Measurements from ENCODE around the gene DGCR8. TPM values are rescaled to one million over a fixed set of nuclear protein-coding genes. Genes with fewer than 3 reads are reported as not detected.

Gene DGCR8
- total RNA-seq, 1 donor from 2014 or later: 35.9 TPM

DNA sequence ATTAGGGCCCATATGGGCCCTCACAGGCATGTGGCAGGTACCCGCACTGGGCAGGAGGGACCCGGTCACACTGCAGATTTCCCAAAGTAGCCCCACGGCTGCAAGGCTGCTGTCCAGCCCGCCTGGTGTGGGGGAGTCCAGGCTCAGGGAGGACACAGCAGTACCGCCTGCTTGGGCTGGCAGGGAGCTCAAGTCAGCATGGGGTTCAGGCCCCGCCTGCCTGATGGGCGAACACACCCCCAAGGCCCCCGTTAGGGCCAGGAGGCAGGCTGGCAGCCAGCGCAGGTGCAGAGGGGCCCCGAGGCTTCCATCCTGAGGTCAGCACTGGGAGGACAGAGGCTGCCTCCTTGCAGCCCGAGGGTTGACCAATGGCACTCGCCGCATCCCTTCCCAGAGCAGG lies 57.1 kb downstream of the DGCR8 start:
- DNase-seq (ENCODE audit: low read depth, low spot score): no peak

DNA sequence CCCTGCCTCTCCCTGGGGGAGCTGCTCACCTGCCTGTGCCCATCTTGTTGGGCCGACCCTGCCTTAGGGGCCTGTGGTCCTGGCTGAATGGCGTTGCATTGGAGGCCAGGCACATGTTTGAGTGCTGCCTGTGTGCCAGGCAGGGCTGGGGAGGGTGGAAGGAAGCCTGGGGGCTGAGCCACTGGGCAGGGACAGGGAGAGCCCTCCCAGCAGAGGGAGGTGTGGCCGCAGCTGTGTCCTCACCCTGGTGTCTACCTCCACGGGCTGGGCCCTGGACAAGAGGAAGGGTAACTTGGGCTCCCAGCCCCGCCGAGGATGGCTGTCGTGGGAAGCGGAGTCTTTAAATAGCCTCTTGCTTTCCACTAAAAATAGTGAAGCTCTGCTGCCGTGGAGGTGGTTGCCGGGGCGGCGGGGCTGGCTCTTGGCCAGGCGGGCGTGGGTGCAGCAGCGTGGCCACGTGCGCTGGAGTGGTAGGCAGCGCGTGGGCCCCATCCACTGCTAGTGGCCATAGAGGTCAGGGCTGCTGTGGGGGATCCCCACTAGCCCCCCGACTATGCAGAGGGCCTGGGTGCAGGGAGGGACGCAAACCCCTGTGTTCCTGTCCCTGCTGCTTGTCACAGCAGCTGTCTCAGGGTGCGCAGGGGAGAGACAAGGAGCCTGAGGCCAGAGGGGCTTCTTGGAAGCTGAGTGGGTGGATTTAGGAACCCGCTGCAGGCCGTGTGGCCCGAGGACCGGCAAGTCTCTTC lies 57.8 kb downstream of the DGCR8 start:
- DNase-seq (ENCODE audit: low read depth, low spot score): no peak

DNA sequence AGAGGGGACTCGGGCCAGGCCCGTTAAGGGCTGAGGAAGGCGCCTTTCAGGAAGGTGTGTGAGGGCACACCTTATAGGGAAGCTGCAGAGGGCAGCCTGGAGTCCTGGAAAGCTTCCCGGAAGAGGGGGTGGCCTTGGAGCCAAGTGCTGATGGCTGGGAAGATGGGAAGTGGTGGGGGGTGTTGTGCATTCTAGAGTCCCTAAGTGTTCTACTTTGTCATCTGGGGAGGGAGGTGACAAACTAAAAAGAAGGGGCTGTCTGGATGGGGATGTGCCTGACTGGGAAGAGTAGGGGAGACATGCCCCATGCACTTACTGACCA lies 58.3 kb downstream of the DGCR8 start:
- DNase-seq (ENCODE audit: low read depth, low spot score): no peak

DNA sequence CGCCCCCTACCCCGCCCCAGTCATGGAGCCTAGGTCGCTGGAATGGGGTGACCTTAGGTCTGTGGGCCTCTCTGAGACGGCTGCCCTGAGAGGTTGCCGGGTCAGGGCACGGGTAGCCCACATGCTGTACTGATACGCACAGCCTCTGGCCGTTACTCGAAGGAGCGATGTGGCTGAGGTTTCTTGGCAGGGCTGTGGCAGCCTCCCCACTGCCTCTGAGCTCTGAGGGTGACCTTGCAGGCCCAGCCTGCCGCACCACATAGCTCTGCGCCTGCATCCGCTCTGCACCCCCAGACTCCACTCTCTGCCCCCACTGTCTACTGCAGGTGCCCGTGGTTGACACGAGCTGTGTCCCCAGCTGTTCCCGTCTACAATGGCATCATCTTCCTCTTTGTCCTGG lies 58.8 kb downstream of the DGCR8 start:
- DNase-seq (ENCODE audit: low read depth, low spot score): no peak

DNA sequence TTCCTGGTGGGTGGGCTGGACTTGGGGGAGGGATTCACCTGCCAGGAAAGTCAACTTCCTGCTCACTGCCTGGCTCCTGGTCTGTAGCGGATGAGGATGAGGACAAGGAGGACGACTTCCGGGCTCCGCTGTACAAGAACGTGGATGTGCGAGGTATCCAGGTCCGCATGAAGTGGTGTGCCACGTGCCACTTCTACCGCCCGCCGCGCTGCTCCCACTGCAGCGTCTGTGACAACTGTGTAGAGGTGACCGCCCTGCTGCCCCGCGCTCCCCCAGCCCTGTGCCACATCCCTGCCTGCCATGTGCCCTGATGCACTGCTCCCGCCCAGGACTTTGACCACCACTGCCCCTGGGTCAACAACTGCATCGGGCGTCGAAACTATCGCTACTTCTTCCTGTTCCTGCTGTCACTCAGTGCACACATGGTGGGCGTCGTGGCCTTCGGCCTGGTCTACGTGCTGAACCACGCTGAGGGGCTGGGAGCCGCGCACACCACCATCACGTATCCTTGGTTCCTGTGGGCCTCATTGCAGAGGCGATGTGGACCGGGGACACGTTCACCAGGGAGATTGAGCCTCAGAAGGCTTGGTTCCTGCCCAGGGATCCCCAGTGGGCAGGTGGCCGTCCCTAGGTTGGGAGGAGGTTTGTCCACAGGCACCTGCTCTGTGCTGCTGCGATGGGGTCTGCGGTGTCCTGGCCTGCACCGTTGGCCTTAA lies 59.5 kb downstream of the DGCR8 start:
- DNase-seq (ENCODE audit: low read depth, low spot score): no peak

DNA sequence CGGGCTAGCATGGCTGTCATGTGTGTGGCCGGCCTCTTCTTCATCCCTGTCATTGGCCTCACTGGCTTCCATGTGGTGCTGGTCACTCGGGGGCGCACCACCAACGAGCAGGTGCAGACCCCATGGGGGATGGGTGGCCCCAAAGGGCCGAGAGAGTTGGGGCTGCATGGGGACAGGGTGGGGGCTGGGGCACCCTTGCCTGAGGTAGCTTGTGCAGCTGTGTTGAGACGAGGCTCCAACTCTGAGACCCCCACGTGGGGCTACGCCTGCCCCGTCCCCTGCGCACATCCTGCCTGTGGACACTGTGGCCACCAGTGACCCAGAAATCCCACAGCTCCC lies 60.0 kb downstream of the DGCR8 start:
- DNase-seq (ENCODE audit: low read depth, low spot score): no peak

DNA sequence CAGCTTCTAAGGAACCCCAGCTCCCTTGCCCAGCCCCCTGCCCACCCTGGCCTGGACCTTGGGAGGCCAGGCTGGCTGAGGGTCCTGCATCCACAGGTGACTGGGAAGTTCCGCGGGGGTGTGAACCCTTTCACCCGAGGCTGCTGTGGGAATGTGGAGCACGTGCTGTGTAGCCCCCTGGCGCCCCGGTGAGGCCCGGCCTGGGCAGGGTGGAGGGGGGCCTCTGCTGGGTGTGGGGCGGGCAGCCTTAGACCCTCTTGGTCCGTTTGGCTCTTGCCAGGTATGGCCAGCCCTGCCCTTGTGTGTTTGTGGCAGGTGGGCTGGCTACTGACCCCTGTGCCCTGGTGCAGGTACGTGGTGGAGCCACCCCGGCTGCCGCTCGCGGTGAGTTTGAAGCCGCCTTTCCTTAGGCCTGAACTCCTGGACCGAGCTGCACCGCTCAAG lies 60.5 kb downstream of the DGCR8 start:
- no peak for DNase-seq (ENCODE audit: low read depth, low spot score)

DNA sequence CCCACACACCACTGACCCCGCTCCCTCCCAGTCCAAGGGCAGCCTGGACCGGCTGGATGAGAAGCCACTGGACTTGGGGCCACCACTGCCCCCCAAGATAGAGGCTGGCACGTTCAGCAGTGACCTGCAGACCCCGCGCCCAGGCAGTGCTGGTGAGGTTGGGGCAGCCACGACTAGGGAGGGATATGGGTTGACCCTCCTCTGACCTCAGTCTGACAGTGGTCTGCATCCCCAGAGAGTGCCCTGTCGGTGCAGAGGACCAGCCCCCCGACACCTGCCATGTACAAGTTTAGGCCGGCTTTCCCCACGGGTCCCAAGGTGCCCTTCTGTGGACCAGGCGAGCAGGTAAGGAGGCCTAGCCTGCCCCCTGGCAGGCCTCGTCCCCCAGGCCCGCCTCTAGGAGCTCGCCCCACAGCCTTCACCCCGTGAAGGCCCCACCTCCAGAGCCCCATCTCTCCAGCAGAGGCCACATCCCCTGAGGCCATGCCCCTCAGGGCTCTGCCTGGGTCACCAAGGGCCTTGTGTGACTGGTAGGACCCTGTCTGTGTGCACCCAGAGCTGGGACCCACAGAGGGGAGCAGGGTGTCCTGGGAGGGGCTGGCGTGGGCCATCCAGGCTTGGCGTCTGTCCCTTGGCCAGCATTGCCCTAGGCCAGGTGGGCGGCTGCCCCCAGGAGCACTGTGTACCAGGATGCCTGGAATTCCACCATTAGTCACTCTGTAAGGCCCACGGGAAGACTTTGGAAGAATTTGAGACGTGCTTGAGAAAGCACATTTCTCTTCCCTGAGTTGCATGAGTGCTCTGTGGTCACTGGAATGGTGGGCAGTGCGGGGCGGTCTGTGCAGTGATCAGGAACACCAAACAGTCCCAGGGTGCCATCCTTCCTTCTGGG lies 61.4 kb downstream of the DGCR8 start:
- no peak for DNase-seq (ENCODE audit: low read depth, low spot score)

DNA sequence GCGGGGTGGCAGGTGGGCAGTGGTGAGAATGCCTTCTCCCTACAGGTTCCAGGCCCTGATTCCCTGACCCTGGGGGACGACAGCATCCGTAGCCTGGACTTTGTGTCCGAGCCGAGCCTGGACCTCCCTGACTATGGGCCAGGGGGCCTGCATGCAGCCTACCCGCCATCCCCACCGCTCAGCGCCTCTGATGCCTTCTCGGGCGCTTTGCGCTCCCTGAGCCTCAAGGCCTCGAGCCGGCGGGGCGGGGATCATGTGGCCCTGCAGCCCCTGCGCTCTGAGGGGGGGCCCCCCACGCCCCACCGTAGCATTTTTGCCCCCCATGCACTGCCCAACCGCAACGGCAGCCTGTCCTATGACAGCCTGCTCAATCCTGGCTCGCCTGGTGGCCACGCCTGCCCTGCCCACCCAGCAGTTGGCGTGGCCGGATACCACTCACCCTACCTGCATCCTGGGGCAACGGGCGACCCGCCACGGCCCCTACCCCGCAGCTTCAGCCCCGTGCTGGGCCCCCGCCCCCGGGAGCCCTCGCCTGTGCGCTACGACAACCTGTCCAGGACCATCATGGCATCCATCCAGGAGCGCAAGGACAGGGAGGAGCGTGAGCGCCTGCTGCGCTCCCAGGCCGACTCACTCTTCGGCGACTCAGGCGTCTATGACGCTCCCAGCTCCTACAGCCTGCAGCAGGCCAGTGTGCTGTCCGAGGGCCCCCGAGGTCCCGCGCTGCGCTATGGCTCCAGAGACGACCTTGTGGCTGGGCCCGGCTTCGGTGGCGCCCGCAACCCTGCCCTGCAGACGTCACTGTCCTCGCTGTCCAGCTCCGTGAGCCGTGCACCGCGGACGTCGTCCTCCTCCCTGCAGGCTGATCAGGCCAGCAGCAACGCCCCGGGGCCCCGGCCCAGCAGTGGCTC lies 62.9 kb downstream of the DGCR8 start:
- no peak for DNase-seq (ENCODE audit: low read depth, low spot score)

DNA sequence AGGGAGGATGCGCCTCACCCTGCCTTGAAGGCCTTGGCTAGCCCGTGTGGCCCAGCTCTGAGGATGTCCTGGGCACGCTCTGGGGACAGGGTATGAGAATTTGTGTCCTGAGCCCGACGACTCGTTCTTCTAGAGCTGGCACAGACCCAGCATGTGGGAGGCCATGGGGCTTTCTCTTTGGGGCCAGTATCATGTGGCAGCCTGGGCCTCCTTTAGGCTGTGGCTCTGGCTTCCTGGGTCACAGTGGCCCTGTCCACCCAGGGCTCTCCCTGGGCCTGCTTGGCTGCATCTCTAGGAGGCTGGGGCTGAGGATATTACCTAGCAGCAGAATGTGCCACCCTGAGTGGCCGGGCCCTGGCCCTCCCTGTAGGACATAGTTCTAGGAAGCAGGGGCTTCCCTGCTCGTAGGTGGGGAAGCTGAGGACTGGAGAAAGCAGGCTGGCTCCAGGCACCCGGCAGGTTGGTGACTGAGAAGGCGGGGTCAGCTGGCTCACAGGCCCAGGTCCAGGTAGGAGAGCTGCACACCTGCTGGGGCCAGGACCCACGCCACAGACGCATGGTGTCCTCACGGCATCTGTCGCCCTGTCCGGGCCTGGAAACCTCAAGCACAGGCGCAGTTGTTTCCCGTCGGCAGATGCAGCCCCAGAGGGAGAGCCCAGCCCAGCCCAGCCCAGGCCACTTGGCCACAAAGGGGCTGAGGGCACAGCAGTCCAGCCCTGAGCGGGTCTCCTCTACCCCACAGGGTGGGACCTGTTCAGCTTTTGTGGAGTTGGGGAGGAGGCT lies 64.0 kb downstream of the DGCR8 start:
- no peak for DNase-seq (ENCODE audit: low read depth, low spot score)

DNA sequence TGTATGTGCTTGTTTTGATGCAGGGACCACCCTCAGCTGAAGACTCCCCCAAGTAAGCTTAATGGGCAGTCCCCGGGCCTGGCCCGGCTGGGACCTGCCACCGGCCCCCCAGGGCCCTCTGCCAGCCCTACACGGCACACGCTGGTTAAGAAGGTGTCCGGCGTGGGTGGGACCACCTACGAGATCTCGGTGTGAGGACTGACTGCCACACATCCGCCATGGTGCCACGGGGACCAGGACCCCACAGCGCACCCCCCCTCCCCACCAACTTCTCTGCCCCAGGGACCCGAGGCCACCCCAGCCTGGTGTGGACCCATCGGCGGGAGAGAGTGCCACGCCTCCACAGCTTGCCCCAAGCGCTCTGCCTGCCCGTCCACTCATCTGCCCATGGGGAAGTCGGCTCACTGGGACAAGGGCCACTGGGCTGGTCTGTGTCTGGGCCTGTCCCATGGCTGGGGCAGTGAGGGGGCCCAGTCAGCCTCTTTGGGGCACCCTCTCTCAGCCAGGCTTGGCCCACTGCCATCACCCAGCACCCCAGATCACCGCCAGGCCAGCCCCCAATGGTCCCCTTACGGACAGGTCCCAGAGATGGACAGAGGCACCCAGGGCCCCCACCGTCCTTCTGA lies 65.3 kb downstream of the DGCR8 start:
- DNase-seq (ENCODE audit: low read depth, low spot score): no peak

DNA sequence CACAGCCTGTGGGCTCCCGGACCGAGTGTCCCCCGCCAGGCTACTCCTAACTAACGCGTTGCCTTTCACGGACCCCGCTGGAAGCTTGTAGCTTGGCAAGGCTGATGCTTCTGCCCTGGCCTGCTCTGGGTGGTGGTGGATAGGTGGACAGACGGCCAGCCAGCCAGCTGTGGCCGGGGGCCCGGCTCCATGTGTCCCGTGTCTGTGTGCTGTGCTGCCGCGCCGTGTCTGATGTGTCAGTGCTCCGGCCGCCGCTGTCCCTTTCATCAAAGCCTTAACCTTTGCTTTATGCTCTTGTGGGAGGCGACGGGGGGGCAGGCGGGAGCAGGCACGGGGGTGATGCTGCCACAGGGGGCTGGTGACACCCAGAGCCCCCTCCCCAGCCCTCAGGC lies 65.8 kb downstream of the DGCR8 start:
- no peak for DNase-seq (ENCODE audit: low read depth, low spot score)

DNA sequence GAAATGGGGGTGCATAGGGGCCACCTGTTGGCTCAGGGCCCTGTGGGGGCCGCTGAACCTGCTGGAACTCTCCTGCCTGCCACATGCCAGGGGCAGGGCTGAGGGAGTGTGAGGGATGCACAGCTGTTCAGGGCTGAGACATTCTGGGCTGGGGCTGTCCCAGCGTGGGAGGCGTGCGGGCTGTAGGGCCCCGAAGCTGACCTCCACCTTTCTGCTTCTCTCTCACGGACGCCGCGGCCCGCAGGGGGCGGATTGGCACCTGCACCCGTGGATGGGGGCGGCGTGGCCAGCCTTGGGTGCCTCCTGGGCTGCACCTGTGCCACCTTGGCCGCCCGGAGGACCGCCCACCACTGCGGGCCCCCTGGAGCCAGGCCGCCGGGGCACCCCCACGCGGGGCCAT lies 66.7 kb downstream of the DGCR8 start:
- no peak for DNase-seq (ENCODE audit: low read depth, low spot score)

DNA sequence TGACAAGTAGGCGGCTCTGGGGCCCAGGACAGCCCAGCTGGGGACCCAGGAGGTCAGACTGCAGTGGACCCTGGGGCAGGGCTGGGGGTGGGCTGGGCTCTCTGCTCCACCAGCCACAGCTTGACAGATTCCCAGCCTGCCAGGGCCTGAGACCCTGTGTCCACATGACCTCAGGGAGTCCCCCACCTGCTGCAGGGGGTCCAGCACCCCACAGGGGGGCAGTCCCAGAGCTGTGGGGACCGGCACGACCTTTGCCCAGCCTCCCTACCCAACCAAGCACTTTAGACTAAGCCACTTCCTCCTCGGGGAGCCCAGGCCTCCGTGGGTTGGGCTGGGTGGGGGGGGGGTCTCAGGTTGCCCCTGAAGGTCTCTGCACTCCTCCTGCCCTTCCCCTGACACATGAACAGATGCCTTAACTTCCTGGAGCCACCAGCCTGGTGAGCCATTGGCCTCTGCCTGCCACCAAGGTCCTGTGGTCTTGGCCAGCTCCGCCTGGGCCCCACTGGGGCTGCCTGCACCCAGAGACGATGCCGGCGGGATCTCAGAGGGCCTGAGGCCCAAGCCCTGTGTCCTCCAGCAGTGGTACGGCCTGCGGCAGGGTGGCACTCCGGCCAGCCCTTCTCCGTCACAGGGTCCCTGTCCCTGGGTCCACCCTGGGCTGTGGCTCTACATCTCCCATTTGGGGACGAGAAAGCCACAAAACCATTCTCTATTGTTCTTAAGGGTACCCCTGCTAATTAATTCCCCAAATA lies 67.4 kb downstream of the DGCR8 start:
- no peak for DNase-seq (ENCODE audit: low read depth, low spot score)

DNA sequence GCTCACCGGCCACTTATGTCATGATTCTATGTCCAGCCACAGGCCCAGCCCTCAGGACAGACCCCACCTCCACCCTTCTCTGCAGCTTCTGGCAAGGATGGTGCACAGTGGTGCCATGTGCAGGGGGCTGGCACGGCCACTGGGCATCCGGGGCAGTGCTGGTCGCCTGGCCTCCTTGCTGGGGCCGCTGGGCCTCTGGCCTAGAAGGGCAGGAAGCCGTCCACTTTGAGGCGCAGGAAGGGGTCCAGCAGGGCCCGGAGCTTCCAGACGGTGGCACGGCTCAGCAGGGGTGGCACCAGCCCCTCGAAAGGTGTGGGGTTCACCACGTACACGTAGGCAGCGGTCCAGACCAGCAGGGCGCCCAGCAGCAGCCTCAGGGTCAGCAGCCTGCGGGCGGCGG lies 68.4 kb downstream of the DGCR8 start:
- no peak for DNase-seq (ENCODE audit: low read depth, low spot score)

DNA sequence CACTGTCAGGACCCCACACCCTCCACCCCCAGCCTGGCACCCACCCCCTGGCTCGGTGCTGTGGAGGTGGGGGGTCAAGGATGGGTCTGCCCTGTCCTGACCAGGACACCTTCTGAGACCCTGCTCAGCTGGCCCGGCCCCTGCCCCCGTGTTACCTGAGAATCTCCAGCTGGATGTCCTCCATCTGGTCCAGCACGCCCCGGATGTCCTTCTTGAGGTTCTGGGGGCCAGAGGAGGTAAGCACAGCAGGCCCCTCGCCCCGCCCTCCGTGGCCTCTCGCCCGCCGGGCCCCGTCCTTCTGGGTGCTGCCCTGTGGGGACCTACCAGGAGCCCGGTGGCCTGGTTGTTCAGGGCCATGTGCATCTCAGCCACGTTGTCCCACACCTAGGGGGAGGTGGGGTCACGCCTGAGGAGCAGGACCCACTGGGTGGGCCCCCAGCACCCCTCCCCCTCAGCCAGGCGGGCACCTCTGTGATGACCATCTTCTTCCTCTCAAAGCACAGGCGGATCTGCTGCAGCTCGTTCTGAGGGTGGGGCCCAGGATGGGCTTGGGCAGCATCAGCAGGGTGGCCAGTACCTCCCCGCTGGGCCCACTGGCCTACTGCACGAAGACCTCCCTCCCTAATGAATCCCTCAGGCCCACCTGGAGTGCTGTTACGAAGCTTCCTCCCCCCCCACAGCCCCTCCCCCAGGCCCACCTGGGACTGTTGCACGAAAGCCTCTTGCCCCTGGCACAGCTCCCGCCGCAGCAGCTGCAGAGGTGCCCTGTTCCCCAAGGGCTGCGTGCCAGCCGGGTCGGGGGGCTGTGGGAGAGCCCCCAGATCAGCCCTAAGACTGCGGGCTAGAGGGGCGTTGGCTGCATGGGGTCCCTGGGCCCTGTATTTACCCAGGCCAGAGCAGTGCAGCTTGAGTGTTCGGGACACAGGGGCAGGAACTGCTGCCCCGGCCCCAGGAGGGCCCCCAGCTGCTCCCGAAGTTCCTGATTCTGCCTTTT lies 69.5 kb downstream of the DGCR8 start:
- DNase-seq (ENCODE audit: low read depth, low spot score): no peak

DNA sequence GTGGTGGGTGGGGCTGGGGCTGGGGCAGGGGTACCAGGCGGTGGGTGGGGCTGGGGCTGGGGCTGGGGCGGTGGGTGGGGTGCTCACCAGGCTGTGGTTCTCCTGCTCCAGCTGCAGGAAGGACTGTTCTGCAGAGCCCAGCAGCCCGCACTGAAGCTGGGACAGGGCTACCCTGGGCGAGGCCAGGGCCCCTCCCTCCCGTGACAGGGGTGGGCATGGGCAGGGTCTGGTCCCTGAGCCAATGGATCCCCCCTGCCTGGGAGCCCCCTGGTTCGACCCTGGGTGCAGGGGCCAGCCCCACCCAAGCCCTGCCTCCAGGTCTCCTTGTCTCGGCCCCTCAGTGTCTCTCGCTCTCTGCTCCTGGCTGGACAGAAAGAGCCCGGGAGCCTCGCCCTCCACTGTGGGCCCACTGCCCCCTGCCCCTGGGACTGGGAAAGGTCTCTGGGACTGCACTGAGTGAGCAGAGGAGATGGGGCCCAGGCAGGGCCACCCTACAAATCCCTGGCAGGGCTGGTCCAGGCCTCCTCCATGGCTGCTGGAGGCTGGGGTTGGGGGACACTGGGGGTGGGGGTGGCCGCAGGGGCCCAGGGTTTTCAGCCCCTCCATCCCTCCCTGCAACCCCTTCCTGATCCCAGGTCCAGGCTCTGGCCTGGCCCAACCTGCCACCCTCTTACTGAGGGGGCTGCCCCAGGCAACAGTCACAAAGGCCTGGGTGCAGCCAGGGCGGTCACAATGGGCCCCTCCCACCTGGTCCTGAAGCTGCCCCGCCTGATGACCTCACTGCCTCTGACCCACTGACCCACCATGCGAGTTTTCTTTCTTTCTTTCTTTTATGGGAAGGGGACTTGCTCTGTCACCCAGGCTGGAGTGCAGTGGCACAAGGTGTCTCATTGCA lies 70.6 kb downstream of the DGCR8 start, which contains the start of gene CCDC188:
CCDC188 (minus strand) TSS at position 675 of the 895 bp plus-strand sequence; CDS start at position 606, 69 bp downstream.
- DNase-seq (ENCODE audit: low read depth, low spot score): no peak
